ENCODE results near the gene PPP1R14D.

PPP1R14D gene

GRCh38 chr15:40838756-40839155 lies 10.2 kb upstream of the PPP1R14D start:
- Histone ChIP-seq H3K9ac (ENCODE audit: low read depth, low read length, poor library complexity, severe bottlenecking) (no peak overlapping the region), H2AFZ (ENCODE audit: low read length) (peak overlapping the region; percentile 9; the same call in 1 of the 2 replicates), H3K36me3 (ENCODE audit: insufficient read depth, low read length) (no peaks in the 10 kb centered on the region), H3K4me3 (ENCODE audit: low read length, poor library complexity, severe bottlenecking) (no peak overlapping the region), H4K20me1 (ENCODE audit: insufficient read depth, low read length, poor library complexity, severe bottlenecking) (no peaks in the 10 kb centered on the region), H3K9me2 (replicated peaks; ENCODE audit: low read depth, low read length) (no peaks in the 10 kb centered on the region), H3K9me3 (ENCODE audit: insufficient read depth, low read depth, low read length) (no peaks in the 10 kb centered on the region), H3K79me2 (ENCODE audit: insufficient read depth, low read length) (no peaks in the 10 kb centered on the region), H3K4me2 (ENCODE audit: low read depth, low read length, poor library complexity, severe bottlenecking) (no peak overlapping the region), H3K27me3 (ENCODE audit: insufficient read depth, low read length, poor library complexity, severe bottlenecking) (no peaks in the 10 kb centered on the region), H3F3A (ENCODE audit: low read depth) (no peaks in the 10 kb centered on the region), H3K4me1 (ENCODE audit: insufficient read depth, low read length, poor library complexity, severe bottlenecking) (no peaks in the 10 kb centered on the region)
- no peak for TF ChIP-seq CTCF (conservative IDR thresholded peaks at IDR 0.05; ENCODE audit: low read length)
- TF ChIP-seq EZH2phosphoT487 (IDR thresholded peaks at IDR 0.05; ENCODE audit: borderline replicate concordance): no peak

GRCh38 chr15:40836020-40836419 lies 7.5 kb upstream of the PPP1R14D start:
- Histone ChIP-seq H3K27me3 (ENCODE audit: insufficient read depth, low read length, poor library complexity, severe bottlenecking) (no peaks in the 10 kb centered on the region), H3K4me1 (ENCODE audit: insufficient read depth, low read length, poor library complexity, severe bottlenecking) (no peaks in the 10 kb centered on the region), H3K79me2 (ENCODE audit: insufficient read depth, low read length) (no peaks in the 10 kb centered on the region), H3K9me3 (ENCODE audit: insufficient read depth, low read depth, low read length) (no peaks in the 10 kb centered on the region), H3K9ac (ENCODE audit: low read depth, low read length, poor library complexity, severe bottlenecking) (no peak overlapping the region), H3K36me3 (ENCODE audit: insufficient read depth, low read length) (no peaks in the 10 kb centered on the region), H2AFZ (ENCODE audit: low read length) (peak overlapping the region; percentile 72), H3F3A (ENCODE audit: low read depth) (no peaks in the 10 kb centered on the region), H3K4me3 (ENCODE audit: low read length, poor library complexity, severe bottlenecking) (no peak overlapping the region), H3K4me2 (ENCODE audit: low read depth, low read length, poor library complexity, severe bottlenecking) (no peak overlapping the region), H3K9me2 (replicated peaks; ENCODE audit: low read depth, low read length) (no peaks in the 10 kb centered on the region), H4K20me1 (ENCODE audit: insufficient read depth, low read length, poor library complexity, severe bottlenecking) (no peaks in the 10 kb centered on the region)
- TF ChIP-seq CTCF (conservative IDR thresholded peaks at IDR 0.05; ENCODE audit: low read length): no peak
- TF ChIP-seq EZH2phosphoT487 (IDR thresholded peaks at IDR 0.05; ENCODE audit: borderline replicate concordance): no peak

- H2AFZ ChIP-seq (ENCODE audit: low read length): no peak overlapping the region
- no peak for TF ChIP-seq EZH2phosphoT487 (IDR thresholded peaks at IDR 0.05; ENCODE audit: borderline replicate concordance)
- TF ChIP-seq CTCF (conservative IDR thresholded peaks at IDR 0.05; ENCODE audit: low read length): no peak
- H3K4me2 ChIP-seq (ENCODE audit: low read depth, low read length, poor library complexity, severe bottlenecking): no peak overlapping the region
- H3K4me3 ChIP-seq (ENCODE audit: low read length, poor library complexity, severe bottlenecking): no peak overlapping the region
- no peaks in the 10 kb centered on the region for H3K4me1 ChIP-seq (ENCODE audit: insufficient read depth, low read length, poor library complexity, severe bottlenecking)
- H3K9me2 ChIP-seq (replicated peaks; ENCODE audit: low read depth, low read length): no peaks in the 10 kb centered on the region
- no peaks in the 10 kb centered on the region for H3K79me2 ChIP-seq (ENCODE audit: insufficient read depth, low read length)
- H3K9ac ChIP-seq (ENCODE audit: low read depth, low read length, poor library complexity, severe bottlenecking): no peak overlapping the region
- H3F3A ChIP-seq (ENCODE audit: low read depth): no peaks in the 10 kb centered on the region
- no peaks in the 10 kb centered on the region for H3K27me3 ChIP-seq (ENCODE audit: insufficient read depth, low read length, poor library complexity, severe bottlenecking)
- no peaks in the 10 kb centered on the region for H4K20me1 ChIP-seq (ENCODE audit: insufficient read depth, low read length, poor library complexity, severe bottlenecking)
- no peaks in the 10 kb centered on the region for H3K36me3 ChIP-seq (ENCODE audit: insufficient read depth, low read length)
- H3K9me3 ChIP-seq (ENCODE audit: insufficient read depth, low read depth, low read length): no peaks in the 10 kb centered on the region
Measured at GRCh38 chr15:40832903-40833302, 4.4 kb upstream of the PPP1R14D start.
